Fibroblast of pulmonary artery (primary cell): Measurements from ENCODE around the gene PDE6A.
"Not testable (repeated sequence)": the region's sequence is repeated elsewhere in the genome, so short reads cannot be mapped to it uniquely, and the experiment has no call there.

Experiments
- DNase-seq: peaks from one replicate; pipeline ENCODE4 v3.0.0-alpha.2; 2010; ENCODE audit warnings: low read depth
- H3K4me3 ChIP-seq: replicated peaks from 2 replicates; pipeline ENCODE4 v1.5.1; 2011; ENCODE audit warnings: low read depth, mild to moderate bottlenecking, control low read depth, low read length, moderate library complexity
- CTCF ChIP-seq: IDR thresholded peaks from 2 replicates; pipeline ENCODE4 v1.5.1; 2011; ENCODE audit warnings: mild to moderate bottlenecking, control low read depth, low read length, inconsistent platforms; ENCODE audit errors: missing control alignments

PDE6A gene

GRCh38 chr5:149865746-149866145 lies 78.8 kb downstream of the PDE6A start:
- no peak for TF ChIP-seq CTCF
- peak; percentile 10 for DNase-seq

DNA sequence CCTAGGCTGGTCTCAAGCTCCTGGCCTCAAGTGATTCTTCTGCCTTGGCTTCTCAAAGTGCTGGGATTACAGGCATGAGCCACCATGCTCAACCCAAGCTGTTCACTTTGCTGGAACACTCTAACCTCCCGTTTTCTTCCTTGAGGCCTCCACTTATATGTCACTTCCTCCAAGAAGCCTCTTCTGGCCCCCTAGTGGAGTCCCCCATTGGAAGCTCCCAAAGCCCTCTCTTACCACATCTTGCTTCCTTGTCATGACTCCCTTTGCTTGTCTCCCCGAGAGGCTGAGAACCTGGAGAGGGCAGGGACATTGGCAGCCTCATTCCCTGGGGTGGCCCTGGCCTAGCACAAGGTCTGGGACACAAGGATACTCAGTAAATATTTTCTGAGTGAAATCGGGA lies 80.8 kb downstream of the PDE6A start:
- TF ChIP-seq CTCF = no peak
- no peak for DNase-seq
- H3K4me3 ChIP-seq = no peak overlapping the region

More at GRCh38 chr5:149865746-149866145, 78.8 kb downstream of the PDE6A start:
- no peak overlapping the region for H3K4me3 ChIP-seq

GRCh38 chr5:149863176-149863575 lies 81.4 kb downstream of the PDE6A start:
- H3K4me3 ChIP-seq = no peak overlapping the region
- TF ChIP-seq CTCF = no peak
- DNase-seq = no peak

GRCh38 chr5:149860801-149861322 lies 83.7 kb downstream of the PDE6A start:
- TF ChIP-seq CTCF = no peak
- peak; percentile 58 for DNase-seq
- H3K4me3 ChIP-seq = no peak overlapping the region

GRCh38 chr5:149859746-149860145 lies 84.8 kb downstream of the PDE6A start:
- DNase-seq = no peak

GRCh38 chr5:149858481-149858880 lies 86.1 kb downstream of the PDE6A start:
- not testable (repeated sequence) for H3K4me3 ChIP-seq

More at GRCh38 chr5:149859746-149860145, 84.8 kb downstream of the PDE6A start:
- no peak overlapping the region for H3K4me3 ChIP-seq
- no peak for TF ChIP-seq CTCF

DNA sequence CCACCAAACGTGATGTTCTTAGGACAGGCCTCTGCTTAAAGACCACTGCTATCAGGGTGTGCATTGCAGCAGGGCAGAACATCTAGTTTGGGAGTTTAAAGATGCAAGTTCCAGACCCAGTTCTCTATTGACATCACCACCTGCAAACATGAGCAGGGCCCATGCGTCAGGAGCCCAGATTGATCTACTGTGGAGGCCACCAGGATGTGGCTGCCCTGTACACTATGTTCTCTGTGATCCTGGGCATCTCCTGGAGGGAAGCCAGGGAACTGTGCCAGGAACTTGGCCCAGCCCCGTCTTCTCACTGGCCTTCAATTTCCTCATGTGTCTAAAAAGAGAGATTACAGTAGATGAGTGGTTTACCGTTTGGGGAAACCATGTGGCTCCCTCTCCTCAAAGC lies 87.1 kb downstream of the PDE6A start:
- TF ChIP-seq CTCF = no peak
- peak; percentile 87 for DNase-seq
- H3K4me3 ChIP-seq = no peak overlapping the region

More at GRCh38 chr5:149858481-149858880, 86.1 kb downstream of the PDE6A start:
- DNase-seq = not testable (repeated sequence)

GRCh38 chr5:149855366-149855765 lies 89.2 kb downstream of the PDE6A start:
- no peak for TF ChIP-seq CTCF
- no peak overlapping the region for H3K4me3 ChIP-seq
- DNase-seq = no peak
